ENCODE data around the gene EFNA2.

DNA sequence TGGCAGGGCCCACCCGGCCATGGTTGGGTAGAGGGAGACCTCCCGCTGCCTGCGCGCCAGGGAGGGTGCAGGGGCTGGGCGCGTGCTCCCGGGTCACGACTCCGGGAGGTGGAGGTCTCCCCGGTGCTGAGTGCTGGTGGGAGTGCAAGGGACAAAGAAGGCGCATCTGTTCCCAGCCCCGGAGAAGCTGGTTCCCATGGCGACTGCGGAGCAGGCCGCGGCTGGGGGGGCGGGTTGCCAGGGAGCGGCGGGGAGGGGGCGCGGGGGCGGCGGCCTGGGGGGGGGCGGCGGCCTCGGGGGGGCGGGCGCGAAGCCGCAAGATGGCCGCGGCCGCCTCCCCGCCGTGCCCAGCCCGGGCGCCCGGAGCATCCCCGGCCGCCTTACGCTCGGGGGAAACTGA is 49.1 kb upstream of the EFNA2 start:
- TF ChIP-seq, protein P1, sequence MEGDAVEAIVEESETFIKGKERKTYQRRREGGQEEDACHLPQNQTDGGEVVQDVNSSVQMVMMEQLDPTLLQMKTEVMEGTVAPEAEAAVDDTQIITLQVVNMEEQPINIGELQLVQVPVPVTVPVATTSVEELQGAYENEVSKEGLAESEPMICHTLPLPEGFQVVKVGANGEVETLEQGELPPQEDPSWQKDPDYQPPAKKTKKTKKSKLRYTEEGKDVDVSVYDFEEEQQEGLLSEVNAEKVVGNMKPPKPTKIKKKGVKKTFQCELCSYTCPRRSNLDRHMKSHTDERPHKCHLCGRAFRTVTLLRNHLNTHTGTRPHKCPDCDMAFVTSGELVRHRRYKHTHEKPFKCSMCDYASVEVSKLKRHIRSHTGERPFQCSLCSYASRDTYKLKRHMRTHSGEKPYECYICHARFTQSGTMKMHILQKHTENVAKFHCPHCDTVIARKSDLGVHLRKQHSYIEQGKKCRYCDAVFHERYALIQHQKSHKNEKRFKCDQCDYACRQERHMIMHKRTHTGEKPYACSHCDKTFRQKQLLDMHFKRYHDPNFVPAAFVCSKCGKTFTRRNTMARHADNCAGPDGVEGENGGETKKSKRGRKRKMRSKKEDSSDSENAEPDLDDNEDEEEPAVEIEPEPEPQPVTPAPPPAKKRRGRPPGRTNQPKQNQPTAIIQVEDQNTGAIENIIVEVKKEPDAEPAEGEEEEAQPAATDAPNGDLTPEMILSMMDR (IDR thresholded peaks at IDR 0.05): no peak
- TF ChIP-seq EP300 (IDR thresholded peaks at IDR 0.05): no peak
- TF ChIP-seq POLR2A (IDR thresholded peaks at IDR 0.05; ENCODE audit: low read depth): no peak
